Myocyte (in vitro differentiated cells): Measurements from ENCODE around the gene PIP4K2A. TPM values are rescaled to one million over a fixed set of nuclear protein-coding genes. Genes with fewer than 3 reads are reported as not detected.

Experiments used
- DNase-seq: peaks from one replicate; pipeline ENCODE4 v3.0.0-alpha.2; 2012; ENCODE audit warnings: low read depth
- total RNA-seq: library from RNA; depleted of rRNA; stranded (reverse); fragments of >200 nt; gene quantifications from 2 replicates; pipeline ENCODE4 v1.2.3, GENCODE V29; 2014

Gene PIP4K2A
- total RNA-seq, 1 donor from 2014 or later: 22.5 TPM

GRCh38 chr10:22560096-22560912, 154.1 kb downstream of the PIP4K2A start:
- no peak for DNase-seq

DNA sequence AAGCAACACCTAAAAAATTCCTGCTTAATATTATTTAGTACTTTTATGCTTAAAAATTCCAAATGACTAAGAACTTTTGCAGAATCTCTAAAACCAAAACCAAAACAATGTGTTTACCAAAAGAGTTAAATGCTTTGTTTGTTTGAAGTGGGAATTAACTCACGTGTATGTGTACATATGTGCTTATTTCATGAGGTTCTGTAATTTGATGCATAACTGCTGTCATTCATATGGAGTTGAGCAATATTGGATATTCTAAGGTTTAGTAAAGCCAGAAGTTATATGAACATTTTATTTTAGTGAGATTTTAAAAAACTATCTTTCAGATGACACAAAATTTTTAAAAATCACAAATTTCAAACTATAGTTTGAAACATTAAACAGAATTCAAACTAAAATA, 157.1 kb downstream of the PIP4K2A start:
- no peak for DNase-seq

DNA sequence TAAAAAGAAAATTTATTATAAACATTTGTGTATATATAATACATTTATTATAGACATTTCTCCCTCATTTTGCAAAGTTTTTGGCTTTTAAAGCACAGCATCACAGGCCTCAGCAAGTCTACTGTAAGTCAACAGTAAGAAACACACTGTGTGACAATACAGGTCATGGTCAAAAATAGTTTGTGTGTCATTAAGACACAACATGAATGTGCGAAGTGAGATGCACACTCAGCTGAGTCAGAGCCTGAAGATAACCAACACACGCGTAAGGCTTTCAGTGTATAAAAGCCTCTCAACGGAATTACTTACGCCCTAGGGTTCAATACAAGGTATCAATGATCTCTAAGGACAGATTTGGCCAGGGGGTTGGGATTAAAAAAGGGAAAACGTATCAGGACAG, 157.6 kb downstream of the PIP4K2A start:
- DNase-seq: no peak

GRCh38 chr10:22554461-22555182, 159.8 kb downstream of the PIP4K2A start:
- DNase-seq: no peak

DNA sequence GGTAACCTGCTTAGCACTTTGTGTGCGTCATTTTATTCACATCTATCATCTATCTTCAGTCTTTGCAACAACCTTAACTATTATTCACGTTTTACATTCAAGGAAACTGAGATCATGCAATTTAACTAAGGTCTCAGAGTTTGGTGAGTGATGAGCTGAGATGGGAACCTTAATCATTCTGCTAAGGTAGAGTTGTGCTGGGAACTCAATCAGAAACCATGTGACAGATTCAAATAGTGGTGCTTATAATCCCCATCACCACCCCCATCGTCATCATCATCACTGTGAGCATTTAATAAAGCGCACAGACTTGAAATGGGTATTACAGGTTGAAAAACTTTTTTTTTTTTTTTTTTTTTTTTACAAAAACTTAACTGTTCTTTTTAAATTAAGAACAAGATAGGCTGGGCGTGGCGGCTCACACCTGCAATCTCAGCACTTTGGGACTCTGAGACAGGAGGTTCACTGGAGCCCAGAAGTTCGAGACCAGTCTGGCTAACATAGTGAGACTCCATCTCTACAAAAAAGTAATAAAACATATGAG, 160.9 kb downstream of the PIP4K2A start:
- no peak for DNase-seq

- DNase-seq: peak; percentile 61
Measured at GRCh38 chr10:22552888-22553378, 161.4 kb downstream of the PIP4K2A start.

DNA sequence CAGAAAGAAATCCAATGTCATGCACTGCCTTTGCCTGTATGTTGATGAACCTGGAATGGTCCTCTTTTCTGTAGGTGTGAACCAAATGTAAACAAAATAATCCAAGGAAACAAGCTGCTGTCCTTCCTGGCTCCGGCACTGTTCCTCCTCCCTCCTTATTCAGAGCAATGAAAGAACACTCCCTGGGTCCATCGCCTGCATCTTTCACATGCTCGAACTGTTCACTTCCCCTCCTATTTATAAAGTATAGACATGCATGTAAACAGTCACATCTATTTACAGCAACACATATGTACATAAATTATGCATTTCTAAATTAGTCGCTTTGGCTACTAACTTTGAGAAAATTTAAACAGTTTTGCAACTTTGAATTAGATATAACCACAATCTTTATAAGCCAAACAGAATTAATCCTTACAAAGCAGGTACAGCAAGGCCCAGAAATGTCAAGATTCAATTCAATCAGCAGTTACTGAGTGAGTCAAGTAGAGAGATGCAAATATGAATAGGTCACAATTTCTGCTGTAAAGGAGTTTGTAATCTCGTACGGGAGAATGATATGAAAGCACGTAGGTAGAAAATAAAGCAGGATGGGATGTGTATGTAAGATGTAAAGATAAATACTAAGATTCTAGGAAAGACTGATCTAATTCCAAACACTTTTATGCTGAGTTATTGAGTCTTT, 162.6 kb downstream of the PIP4K2A start:
- DNase-seq: no peak

GRCh38 chr10:22550732-22551131, 163.6 kb downstream of the PIP4K2A start:
- peak; percentile 30 for DNase-seq

GRCh38 chr10:22548344-22548743, 166.0 kb downstream of the PIP4K2A start:
- DNase-seq: no peak

DNA sequence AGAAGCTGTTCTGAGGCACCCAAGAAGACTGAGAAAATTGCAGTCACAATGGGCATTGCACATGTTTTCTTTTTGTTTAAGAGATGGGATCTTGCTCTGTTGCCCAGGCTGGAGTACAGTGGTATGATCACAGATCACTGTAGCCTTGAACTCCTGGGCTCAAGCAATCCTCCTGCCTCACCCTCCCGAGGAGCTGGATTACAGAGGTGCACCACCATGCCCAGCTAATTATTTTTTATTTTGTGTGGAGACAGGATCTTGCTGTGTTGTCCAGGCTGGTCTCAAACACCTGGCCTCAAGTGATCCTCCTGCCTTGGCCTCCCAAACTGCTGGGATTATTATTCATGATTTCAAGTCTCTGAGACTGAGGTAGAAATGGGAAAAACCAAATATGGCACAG, 168.7 kb downstream of the PIP4K2A start:
- no peak for DNase-seq

DNA sequence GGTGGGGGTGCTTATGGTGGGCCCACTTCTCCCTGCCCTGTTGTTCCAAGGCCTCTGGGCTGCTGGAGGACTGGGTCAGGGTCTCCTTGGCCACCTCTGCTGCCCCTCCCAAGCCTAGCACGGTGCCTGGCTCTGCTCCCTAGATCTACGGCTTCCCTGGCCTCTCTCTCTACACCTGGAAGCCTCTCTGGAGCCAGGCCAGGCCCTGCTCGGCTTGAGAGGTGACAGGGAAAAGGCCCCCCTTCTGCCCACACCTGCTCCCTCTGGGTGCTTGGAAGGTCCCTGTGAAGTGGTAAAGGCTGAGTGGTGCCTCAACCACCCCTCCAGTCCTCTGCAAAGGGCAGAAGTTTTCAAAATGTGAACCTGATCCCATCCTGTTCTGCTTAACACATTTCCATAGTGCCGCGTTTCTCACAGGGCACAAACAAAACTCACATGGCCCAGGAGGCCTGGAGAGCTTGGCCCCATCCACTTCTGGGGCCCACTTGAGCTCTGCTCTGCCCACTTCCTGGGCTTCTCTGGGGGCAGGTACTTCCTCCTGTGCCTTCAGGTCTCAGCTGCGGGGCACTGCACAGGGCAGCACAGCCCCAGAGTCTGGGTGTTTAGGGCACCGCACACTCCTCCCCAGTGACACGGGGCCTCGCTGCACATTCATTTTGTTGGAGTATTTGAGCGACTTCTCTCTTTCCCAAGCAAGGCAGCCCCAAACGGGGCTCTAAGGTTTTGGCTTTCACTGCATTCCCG, 169.9 kb downstream of the PIP4K2A start:
- no peak for DNase-seq

DNA sequence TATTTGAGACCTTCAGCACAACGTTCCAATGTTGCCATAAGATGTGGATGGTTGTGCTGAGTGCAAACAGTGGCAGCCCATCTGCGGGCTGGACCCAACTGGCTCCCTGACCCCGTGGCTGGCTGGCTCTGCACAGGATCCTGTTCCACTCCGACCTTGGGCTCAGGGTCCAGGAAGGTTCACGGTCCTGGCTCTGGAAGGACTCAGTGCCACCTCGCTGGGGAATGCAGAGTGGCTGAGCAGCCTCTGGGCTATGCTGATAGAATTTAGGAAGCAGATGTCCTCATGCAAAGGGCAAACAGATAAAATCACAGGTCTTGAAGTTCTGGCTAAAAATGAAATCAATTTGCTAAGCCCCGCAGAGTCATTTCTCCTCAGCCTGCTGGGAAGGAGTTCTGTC, 171.6 kb downstream of the PIP4K2A start:
- no peak for DNase-seq

DNA sequence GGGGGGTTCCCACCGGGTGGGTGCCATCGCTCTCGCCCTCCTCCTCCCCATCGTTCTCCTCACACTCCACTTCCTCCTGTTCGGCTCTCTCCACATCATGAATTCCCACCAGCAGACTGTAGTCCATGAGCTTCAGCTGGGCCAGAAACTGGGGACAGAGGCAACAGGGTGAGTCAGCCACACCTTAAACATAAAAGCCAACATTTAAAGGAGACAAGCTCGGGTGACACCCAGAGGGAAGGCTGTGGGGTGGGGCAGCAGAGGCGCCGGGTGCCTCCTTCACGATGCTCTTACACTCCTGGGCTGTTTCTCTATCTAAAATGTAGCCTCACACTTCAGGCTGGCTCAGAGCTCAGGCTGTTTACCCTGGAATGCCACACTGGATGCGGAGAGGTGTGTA, 172.5 kb downstream of the PIP4K2A start:
- no peak for DNase-seq

DNA sequence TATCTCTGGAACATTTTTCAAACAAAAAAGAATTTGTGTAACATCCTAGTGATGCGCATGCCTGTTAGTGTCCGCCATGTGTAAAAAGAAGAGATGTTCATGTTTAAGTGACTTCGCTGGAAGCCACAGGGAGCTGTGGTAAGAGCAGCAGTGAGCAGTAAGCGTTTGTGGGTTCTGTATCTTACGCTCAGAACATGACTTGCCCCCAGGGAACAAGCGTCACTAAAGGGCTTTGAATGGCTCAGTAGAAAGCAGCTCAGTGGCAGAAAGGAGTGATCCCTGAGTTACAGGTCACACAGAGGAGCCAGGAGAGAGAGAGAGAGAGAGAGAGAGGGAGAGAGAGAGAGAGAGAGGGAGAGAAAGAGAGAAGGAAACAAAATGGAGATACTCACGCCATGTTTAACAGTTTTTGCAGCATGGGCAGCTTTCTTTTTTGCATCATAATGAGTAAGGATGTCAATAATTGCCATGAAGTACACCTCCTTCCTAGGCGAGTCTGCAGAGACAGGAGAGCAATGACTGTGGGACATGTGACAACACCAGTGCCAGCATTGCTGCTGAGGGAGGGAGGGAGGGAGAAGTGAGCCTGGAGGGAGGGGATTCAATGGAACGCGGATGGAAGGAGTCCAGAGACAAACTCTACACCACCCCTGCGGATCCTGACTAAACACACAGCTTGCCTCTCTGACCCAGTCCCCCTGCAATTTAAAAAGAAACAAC, 174.6 kb downstream of the PIP4K2A start:
- DNase-seq: no peak

- DNase-seq: no peak
Measured at GRCh38 chr10:22537810-22538209, 176.6 kb downstream of the PIP4K2A start.

- DNase-seq: no peak
Measured at GRCh38 chr10:22536620-22537019, 177.8 kb downstream of the PIP4K2A start.

DNA sequence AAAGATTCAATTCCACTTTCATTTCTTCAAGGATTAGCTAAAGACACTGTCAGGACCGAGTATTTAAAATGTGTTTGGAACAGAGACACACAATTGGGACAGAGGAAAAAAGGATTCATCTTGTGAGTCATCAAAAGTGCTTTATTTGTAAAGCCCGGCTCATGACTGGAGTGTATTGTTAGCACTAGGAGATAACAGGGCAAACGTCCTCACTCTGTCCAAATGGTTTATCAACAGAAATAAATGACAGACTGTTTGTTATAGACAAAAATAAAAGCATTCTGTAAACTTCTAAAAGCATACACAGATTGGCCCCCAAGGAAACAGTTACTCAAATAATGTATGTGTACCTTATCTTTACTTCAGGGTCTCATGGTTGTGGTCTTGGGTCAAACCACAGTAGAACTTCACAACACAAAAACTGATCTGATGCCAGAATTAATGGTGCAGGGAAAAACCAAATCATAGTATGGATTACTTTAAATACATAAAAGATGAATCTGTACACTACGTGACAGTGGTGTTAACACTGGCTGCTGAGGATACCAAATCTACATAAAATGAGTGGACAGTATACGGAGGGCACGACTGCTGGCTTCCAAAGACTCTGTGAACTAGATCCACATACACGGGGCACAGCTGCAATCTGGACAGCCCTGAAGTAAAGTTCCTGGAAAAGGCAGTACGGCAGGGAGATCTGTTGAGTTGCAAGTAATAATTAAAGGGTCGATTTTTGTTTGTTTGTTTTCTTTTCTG, 179.4 kb downstream of the PIP4K2A start:
- peak; percentile 12 for DNase-seq

DNA sequence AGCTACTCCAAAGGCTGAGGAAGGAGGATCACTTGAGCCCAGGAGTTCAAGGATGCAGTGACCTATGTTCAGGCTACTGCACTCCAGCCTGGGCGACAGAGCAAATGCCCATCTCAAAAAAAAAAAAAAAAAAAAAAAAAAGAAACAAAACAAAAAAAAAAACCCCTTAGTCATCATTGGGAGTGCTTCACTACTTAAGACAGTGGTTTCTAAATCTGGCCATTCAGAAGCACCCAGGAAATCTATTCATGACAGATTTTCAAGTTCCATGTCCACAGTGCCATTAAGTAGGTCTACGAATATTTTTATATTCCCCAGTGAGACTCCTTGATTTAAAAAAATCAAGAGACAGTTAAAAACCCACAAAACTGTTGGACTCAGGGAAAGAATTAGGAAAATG, 182.9 kb downstream of the PIP4K2A start:
- DNase-seq: no peak

DNA sequence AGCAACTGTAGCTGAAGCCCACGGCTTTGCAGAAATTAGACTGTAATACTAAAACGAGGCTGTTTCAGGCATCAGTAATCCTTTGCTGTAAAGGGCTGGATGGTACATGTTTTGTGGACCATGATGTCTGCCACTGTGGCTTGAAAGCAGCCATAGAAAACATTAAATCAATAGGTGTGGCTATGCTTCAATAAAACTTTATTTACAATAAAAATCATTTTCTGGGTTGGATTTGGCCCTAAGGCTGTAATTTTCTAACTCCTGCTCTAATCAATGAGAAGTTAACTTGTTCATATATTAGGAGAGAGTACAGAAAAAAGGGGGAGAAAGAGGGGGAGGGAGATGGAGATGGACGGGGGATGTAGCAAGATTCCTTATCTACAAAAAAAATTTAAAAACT, 183.4 kb downstream of the PIP4K2A start:
- DNase-seq: no peak

DNA sequence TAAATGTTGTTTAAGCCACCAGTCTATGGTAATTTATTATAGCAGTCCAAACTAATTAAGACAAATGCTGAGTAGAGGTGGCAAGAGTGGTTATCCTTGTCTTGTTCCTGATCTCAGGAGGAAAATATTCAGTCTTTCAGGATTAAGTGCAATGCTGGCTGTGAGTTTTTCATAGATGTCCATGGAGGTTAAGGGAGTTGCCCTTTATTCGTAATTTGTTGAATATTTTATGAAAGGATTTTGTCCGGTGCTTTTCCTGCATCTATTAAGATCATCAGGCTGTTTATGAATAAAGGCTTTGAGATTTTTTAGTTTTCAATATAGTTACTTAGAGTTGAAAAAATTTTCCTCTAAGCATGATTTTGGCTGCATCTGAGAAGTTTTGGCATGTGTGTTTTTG, 186.9 kb downstream of the PIP4K2A start:
- no peak for DNase-seq
